ENCODE measurements around the gene OR10P1. TPM values are rescaled to one million over a fixed set of nuclear protein-coding genes. Genes with fewer than 3 reads are reported as not detected.

The OR10P1 gene
- total RNA-seq, 2 donors from 2014 or later: not detected

GRCh38 chr12:55654511-55655214 is 18.0 kb downstream of the OR10P1 start:
- no peak overlapping the region for H3K4me3 ChIP-seq
- no peaks in the 10 kb centered on the region for H3K9me3 ChIP-seq
- WGBS: 92% methylated on average over 17 of the region's 17 CpGs
- no peak for DNase-seq (ENCODE audit: low spot score)
- intact Hi-C loops (cut with DNase I): no loop called here
- TF ChIP-seq CTCF (IDR thresholded peaks at IDR 0.05) (no peak), POLR2AphosphoS5 (IDR thresholded peaks at IDR 0.05) (no peak)
- H3K4me1 ChIP-seq (replicated peaks): no peaks in the 10 kb centered on the region
- H3K27me3 ChIP-seq (replicated peaks; ENCODE audit: insufficient read depth): no peaks in the 10 kb centered on the region
- no peaks in the 10 kb centered on the region for H3K36me3 ChIP-seq
- H3K27ac ChIP-seq: no peak overlapping the region

- DNase-seq (ENCODE audit: low spot score): no peak
- 81% methylated on average over 4 of the region's 4 CpGs for WGBS
- Histone ChIP-seq H3K36me3 (no peaks in the 10 kb centered on the region), H3K9me3 (no peaks in the 10 kb centered on the region), H3K27me3 (replicated peaks; ENCODE audit: insufficient read depth) (no peaks in the 10 kb centered on the region), H3K4me1 (replicated peaks) (no peaks in the 10 kb centered on the region), H3K27ac (no peak overlapping the region), H3K4me3 (no peak overlapping the region)
- TF ChIP-seq POLR2AphosphoS5 (IDR thresholded peaks at IDR 0.05): no peak
- no peak for TF ChIP-seq CTCF (IDR thresholded peaks at IDR 0.05)
- no peak for TF ChIP-seq POLR2A (IDR thresholded peaks at IDR 0.05)
- intact Hi-C loops (cut with DNase I): no loop called here
These were observed 20.5 kb downstream of the OR10P1 start for GRCh38 chr12:55657212-55657611.

DNA sequence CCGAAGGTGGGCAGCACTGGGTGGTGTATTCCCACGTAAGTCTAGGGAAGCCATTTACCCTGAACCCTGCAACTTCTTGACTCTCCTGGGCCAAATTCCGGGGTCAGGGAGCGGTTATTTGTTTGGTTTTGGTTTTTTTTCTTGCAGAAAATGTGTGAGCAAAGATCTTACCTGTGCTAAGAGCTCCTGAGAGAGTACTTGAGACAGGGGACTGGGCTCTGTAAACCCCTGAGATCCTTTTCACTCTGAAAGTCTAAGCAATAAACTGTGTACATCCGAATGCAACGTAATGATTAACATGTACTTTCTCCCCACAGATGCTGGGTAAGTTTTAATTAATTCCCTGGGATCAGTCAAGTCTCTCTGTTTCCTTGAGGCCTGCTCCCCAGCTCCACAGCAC is 21.5 kb downstream of the OR10P1 start:
- H3K27ac ChIP-seq: no peak overlapping the region
- intact Hi-C loops (cut with DNase I): no loop called here
- TF ChIP-seq POLR2A (IDR thresholded peaks at IDR 0.05) (no peak), CTCF (IDR thresholded peaks at IDR 0.05) (no peak), POLR2AphosphoS5 (IDR thresholded peaks at IDR 0.05) (no peak)
- H3K4me1 ChIP-seq (replicated peaks): no peaks in the 10 kb centered on the region
- WGBS: 74% methylated on average over 6 of the region's 6 CpGs
- H3K36me3 ChIP-seq: no peaks in the 10 kb centered on the region
- no peaks in the 10 kb centered on the region for H3K9me3 ChIP-seq
- no peaks in the 10 kb centered on the region for H3K27me3 ChIP-seq (replicated peaks; ENCODE audit: insufficient read depth)
- DNase-seq (ENCODE audit: low spot score): no peak
- no peak overlapping the region for H3K4me3 ChIP-seq

- 69% methylated on average over 3 of the region's 3 CpGs for WGBS
- Histone ChIP-seq H3K4me1 (replicated peaks) (no peaks in the 10 kb centered on the region), H3K4me3 (no peak overlapping the region), H3K27ac (no peak overlapping the region), H3K9me3 (no peaks in the 10 kb centered on the region), H3K27me3 (replicated peaks; ENCODE audit: insufficient read depth) (no peaks in the 10 kb centered on the region), H3K36me3 (no peaks in the 10 kb centered on the region)
- intact Hi-C loops (cut with DNase I): no loop called here
- TF ChIP-seq CTCF (IDR thresholded peaks at IDR 0.05): no peak
- no peak for TF ChIP-seq POLR2AphosphoS5 (IDR thresholded peaks at IDR 0.05)
- no peak for TF ChIP-seq POLR2A (IDR thresholded peaks at IDR 0.05)
- DNase-seq (ENCODE audit: low spot score): no peak
These were observed 22.1 kb downstream of the OR10P1 start for GRCh38 chr12:55658635-55659391.

All from prostate gland (tissue), 2 donors.